HG03565 (cell line): Measurements from ENCODE around the gene SAA4.
"Not testable (repeated sequence)": the region's sequence is repeated elsewhere in the genome, so short reads cannot be mapped to it uniquely, and the experiment has no call there.

Source experiments
- ATAC-seq: cut with Tn5 transposase; IDR thresholded peaks from one replicate; pipeline ENCODE4 v1.9.1; 2021; ENCODE audit warnings: mild to moderate bottlenecking, moderate library complexity; ENCODE audit not compliant: unreplicated experiment

Gene SAA4, protein sequence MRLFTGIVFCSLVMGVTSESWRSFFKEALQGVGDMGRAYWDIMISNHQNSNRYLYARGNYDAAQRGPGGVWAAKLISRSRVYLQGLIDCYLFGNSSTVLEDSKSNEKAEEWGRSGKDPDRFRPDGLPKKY

DNA sequence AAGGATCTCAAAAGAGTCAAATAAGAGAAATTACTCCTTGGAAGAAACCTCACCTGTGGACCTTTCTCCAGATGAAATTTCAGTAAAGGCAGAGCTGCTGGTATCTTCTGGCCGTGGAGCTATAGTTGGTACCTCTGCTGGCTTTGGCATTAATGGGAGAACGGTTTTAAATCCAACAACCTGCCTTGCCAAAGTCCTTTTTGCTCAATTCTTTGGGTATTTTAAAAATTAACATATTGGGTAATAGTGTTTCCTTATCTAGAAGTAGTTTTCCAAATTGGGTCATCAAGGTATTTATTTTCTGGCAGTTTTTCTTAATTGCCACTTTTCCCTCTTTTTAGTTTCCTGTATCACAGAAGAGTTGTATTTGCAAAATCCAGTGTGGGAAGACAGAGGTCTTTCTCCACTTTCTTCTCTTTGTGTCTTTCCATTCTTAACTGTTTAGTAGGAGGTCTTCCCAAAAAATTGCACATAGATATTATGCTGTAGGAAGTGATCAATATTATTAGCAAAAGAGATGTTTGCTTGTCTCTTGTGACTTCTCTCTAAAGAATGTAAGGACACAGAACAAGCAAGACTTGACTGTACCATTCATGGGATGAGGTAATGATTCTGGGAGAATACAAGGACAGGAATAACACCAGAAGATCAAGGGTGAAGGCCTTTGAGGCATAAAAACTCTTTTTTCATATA, at the start of gene SAA4:
Gene SAA4 (minus strand): TSS at position 139 of the 693 bp plus-strand sequence. CDS start 876 bp downstream, outside the sequence.
- ATAC-seq = no peak

DNA sequence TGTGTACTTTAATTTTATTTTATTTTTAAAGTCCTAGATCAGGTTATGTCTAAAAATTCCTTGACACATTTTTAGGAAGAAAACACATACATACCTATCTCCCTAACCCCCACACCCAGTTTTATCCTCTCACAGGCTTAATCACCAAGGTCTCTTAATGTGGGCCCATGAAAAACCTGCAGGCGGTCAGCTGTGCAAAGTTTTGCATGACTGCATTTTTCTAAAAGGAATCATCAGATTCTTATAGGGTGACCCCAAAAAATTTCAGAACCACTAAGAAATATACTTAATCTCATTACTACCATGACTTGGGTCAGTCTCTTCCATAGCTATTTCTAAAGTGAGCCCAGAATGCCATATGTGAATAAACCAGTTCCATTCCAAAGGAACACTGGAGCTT, 49.2 kb upstream of the SAA4 start:
- no peak for ATAC-seq

DNA sequence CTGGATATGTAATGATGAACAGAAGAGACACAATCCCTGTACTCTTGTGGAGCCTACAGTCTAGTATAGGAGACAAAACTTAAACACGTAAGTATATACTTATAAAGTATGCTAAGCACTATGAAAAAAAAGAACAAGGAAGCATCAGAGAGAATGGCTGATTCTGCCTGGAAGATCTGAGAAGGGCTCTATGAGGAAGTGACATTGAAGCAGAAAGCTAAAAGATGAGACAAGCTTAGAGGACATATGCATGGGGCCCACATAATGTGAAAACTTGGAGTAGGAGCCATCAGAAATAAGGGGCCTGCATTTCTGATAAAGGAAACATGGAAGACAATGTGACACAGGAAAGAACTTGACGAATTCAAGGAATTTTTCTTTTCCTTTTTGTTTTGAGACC, 46.0 kb upstream of the SAA4 start:
- no peak for ATAC-seq

DNA sequence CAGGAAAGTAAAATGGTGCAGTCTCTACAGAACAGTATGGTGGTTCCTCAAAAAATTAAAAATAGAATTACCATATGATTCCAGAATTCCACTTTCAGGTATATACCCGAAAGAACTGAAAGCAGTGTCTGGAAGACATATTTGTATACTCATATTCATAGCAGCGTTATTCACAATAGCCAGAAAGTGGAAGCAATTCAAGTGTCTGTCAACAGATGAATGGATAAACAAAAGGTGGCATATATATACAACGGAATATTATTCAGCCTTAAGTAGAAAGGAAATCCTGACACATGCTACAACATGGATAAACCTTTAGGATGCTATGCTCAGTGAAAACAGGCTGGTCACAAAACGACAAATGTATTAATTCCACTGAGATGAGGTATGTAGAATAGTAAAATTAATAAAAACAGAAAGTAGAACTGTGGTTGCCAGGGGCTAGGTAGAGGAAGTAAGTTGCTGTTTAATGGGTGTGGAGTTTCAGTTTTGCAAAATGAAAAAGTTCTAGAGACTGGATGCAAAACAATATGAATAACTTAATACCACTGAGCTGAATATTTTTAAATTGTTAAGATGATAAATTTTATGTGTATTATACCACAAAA, 43.9 kb upstream of the SAA4 start:
- peak; percentile 80 for ATAC-seq

DNA sequence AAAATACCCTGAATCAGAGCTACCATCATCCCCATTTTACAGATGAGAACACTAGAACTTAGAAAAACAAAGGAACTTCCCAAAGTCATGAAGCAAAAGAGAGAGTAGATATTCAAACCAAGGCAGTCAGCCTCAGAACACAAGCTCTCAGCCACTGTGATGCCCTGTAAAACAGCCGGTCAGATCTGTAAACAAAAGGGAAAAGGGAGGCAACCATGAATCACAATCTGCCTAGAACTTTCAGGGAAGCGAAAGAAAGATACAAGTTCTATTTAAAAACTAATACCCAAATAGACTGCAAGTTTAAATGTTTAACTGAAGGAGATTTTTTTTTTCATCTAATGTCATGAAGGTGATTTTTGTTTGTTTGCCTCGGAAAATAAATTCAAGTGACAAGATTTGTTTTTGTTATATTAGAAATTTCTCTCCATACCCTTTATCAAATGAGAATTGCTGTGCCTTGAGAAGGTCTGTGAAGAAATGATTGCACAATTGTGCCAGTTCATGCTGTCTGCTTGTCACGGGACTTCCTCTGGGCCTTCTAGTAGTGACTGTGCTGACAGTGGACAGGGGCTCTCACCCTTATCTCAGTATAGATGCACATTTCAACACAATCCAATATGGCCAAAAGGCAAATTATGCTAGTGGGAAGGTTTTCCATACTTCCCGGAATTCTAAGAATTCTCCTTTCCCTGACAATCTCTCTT, 41.1 kb upstream of the SAA4 start:
- no peak for ATAC-seq

DNA sequence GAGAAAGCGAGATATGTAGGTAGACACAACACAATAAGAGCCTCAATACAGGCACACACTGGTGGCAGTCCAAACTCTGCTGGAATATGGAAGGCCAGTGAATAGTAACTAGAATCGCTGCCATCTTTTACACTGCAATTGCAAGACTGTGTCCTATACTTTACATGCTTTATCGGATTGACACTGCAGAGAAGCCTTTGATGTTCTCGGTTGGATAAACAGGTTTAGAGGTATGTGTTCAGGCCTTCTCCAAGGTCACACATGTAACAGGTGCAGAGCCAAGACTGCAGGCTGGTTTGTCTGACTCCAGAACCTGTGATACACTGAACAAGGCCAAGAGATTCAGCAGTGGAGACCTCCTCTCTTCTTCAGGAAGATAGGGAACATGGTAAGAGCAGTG, 34.6 kb upstream of the SAA4 start:
- ATAC-seq = no peak

DNA sequence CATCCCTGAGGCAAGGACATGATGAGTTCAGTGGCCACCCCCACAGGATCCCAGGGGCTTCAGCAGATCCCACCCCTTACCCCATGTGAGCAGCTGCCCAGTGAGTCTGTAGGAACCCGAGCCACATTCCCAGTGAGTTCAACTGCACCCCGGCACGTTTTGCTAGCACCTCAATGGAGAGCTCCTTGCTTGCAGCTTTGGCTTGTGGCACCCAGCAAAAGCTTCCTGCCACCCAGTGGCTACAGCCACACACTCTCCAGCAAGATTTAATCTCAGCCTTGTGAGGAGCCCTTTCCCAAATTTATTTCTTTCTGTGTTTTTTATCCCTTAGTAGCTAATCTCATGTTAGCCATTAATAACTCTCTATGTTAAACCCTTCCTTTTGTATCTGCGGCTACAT, 33.5 kb upstream of the SAA4 start:
- ATAC-seq = no peak

DNA sequence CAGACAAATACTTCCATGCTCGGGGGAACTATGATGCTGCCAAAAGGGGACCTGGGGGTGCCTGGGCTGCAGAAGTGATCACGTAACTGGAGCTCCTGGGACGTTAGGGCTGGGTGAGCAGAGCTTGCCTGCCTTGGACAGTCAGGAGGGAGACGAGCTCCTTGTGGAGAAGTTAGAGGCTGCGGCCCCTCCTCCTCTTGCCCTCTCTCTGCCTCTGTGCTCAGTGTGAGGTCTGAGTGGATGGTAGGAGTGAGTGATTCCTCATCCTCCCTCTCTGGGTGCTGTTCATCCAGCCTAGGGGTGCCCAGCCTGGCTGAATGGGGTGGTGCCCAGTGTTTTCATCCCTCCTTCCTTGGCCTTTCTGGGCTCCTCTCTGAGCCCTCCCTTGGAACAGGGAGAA, 32.6 kb upstream of the SAA4 start:
- not testable (repeated sequence) for ATAC-seq

DNA sequence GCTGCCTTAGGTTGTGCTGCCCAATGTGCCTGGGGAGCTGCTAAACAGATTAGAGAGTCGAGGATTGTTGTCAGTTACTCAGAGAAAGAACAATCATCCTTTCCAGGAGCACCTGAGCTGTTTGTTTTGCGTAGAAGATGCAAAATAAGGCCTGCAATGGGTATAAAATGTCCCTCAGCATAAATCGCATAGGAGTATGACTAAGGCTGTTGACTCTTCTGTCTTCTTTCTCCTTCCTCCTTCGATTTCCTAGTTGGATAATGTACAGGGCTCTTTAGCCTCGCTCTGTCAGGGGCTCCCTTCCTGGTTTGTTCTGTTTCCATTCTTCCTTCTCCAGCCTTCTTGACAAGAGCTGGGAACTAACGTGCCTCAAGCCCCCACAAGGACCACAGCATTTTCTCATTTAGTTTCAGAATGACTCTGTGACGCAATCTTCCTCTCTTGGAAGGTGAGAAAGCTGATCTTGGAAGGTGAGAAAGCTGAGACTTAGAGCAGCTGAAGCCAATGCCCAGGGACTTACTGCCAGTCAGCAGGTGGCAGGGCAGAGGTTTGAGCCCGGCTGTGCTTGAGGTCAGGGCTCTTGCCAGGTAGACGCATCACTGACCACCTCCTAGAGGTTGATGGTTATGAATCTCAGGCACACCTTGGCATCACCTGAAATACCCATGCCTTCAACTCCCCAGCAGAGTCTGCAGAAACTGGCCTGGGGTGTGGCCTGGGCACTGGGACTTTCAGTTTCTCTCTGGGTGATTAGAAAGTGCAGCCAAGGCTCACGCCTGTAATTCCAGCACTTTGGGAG, 30.9 kb upstream of the SAA4 start:
- ATAC-seq = not testable (repeated sequence)

DNA sequence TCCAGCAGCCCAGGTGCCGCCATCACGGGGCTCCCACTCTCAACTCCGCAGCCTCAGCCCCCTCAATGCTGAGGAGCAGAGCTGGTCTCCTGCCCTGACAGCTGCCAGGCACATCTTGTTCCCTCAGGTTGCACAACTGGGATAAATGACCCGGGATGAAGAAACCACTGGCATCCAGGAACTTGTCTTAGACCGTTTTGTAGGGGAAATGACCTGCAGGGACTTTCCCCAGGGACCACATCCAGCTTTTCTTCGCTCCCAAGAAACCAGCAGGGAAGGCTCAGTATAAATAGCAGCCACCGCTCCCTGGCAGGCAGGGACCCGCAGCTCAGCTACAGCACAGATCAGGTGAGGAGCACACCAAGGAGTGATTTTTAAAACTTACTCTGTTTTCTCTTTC, 29.3 kb upstream of the SAA4 start, which contains the start of gene SAA1:
Gene SAA1 (plus strand): TSS at position 316 of the 400 bp plus-strand sequence. CDS start 624 bp downstream, outside the sequence.
- no peak for ATAC-seq

DNA sequence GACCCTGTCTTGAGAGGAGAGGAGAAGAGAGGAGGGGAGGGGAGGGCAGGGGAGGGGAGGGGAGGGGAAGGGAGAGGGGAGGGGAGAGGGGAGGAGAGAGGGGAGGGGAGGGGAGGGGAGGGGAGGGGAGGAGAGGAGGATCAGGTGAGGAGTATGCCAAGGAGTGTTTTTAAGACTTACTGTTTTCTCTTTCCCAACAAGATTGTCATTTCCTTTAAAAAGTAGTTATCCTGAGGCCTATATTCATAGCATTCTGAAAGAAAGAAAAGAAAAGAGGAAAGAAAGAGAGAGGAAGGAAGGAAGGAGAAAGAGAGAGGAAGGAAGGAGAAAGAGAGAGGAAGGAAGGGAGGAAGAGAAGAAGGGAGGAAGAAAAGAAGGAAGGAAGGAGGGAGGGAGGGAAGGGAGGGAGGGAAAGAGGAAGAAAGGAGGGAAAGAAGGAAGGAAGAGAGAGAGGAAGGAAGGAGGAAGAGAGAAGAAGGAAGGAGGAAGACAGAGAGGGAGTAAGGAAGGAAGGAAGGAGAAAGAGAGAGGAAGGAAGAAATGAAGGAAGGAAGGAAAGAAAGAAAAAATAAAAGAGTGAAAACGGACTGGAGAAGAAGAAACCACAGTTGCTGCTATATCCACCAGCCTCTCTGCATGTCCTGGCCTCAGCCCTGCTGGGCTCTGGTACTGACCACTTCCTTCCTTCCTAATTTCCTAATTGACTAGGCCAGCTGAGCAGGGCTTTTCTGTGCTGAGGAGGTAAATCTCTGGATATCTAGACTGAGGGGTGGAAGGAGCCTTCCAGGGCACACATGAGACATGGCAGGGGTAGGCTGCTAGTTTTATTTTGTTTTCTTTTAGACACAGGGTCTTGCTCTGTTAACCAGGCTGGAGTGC, 28.3 kb upstream of the SAA4 start:
- no peak for ATAC-seq

DNA sequence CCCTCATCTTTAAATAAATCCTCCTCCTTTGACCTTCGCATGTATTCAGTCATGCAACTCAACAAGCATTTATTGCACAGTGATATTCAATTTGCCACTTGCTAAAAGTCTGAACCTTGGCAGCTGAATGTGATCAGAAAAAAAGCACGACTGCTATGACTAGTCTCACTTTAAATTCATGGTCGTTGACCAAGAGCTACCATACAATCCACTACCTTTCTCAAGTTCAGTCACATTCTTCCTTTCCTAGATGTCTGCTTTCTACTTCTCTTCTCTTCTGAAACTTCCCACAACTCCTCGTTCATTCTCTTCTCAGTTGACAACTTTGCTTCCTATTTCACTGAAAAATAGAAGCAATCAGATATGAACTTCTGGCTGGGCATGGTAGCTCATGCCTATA, 27.4 kb upstream of the SAA4 start:
- peak; percentile 44 for ATAC-seq

DNA sequence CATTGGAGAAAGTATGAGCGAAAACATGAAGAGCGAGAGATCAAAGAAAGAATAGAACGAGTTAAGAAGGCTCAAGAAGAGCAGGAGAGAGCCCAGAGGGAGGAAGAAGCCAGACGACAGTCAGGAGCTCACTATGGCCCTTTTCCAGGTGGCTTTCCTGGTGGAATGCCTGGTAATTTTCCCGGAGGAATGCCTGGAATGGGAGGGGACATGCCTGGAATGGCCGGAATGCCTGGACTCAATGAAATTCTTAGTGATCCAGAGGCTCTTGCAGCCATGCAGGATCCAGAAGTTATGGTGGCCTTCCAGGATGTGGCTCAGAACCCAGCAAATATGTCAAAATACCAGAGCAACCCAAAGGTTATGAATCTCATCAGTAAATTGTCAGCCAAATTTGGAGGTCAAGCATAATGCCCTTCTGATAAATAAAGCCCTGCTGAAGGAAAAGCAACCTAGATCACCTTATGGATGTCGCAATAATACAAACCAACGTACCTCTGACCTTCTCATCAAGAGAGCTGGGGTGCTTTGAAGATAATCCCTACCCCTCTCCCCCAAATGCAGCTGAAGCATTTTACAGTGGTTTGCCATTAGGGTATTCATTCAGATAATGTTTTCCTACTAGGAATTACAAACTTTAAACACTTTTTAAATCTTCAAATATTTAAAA, 26.2 kb upstream of the SAA4 start:
- not testable (repeated sequence) for ATAC-seq

DNA sequence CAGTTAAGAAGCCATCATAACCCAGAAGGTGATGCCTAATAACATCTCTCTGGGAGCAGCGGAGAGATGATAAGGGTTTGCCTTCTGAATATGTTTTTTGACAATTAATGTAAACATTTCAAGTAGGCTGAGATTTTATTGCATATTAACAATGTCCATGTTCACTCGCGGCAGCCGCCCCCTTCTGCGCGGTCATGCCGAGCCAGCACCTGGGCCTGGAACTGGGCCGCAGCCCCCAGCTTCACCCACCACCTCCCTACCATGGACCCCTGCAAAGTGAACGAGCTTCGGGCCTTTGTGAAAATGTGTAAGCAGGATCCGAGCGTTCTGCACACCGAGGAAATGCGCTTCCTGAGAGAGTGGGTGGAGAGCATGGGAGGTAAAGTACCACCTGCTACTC, 25.1 kb upstream of the SAA4 start:
- ATAC-seq = no peak

DNA sequence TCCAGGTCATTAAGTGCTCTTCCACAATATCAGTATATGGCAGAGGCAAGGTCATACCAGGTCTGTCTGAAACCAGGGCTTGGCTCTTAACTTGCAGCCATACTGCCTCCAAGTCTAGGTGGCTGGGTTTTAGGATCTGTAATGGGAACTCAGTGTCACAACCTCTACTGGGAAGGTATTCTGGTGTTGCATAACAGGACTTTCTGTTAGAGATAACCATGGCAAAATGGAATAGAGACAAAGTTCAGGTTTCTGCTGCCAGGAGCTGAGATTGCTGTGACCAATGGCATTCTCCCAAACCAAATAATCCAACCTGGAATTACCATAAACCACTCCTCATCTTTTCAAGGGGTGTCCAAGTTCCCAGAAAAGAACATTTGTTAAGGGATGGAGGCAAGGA, 22.7 kb upstream of the SAA4 start:
- no peak for ATAC-seq

DNA sequence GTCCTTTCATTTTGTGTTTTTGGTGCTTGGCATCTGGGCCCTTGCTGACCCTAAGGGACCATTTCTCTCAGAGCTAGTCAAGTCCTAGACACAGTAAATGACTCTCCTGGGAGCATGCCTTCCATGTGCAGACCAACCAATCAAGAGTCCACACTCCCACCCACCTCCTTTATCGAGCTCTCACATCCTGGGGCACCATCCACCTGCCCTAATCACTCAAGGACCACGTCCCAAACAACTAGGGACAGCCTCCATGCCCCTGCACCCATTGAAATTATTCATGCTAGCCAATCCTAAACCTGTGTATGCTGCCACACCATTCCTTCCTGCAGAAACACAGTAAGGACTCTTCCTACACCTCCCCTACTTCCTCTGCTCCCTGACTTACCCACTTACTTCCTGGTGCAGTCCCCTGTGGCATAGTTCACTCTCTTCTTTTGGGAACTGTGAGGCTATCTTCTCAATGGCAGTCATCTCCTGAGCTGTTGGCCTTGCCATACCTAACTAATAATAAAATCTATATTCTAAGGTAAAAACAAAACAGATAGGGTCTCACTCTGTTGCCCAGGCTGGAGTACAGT, 18.3 kb upstream of the SAA4 start:
- no peak for ATAC-seq

DNA sequence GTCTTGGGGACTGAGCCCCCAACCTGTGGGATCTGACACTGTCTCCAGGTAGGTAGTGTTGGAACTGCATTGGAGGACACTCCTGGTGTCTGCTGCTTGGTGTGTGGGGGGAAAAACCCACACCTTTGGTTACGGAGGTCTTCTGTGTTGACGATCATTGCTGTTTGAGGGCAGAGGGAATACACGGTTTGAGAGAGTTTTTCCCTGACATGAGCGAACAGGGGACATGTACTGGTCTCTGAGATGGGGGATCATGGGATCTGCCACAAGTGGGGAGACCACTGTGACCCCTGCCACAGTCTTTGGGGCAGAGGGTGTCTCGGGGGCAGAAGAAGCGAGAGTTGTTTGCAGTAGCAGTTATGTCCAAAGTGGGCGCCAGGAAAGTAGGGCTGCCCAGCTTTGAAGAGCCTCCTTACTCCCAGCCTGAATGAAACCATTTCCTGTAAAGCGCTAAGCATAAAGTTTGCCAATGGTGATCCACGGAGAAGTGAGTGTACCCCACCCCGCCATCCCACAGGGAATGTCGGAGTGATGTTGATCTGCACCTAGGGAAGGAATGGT, 17.3 kb upstream of the SAA4 start:
- no peak for ATAC-seq

DNA sequence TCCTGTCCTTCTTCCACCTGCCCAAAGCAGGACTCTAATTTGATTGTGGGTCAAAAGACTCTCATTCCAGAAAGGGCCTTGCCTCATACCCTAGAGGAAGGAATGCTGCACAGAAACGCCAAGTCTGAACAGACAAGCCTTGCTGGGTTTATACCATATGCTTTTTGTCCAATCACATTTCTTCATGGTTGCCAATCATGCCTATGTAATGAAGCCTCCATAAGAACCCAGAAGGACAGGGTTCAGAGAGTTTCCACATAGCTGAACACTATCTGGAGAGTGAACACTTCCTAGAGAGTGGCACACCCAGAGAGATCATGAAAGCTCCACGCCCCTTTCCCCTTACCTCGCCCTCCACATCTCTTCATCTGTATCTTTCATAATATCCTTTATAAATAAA, 16.6 kb upstream of the SAA4 start:
- ATAC-seq = no peak

DNA sequence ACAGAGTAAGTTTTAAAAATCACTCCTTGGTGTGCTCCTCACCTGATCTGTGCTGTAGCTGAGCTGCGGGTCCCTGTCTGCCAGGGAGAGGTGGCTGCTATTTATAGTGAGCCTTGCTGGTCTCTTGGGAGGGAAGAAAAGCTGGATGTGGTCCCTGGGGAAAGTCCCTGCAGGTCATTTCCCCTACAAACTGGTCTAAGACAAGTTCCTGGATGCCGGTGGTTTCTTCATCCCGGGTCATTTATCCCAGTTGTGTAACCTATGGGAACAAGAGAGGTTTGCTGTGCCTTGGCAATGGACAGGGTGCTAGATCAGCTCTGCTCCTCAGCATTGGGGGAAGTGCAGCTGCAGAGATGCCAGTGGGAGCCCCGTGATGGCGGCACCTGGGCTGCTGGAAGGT, 12.0 kb upstream of the SAA4 start, which contains the start of gene SAA2:
Gene SAA2 (minus strand): TSS at position 108 of the 400 bp plus-strand sequence. CDS start 657 bp downstream, outside the sequence.
- no peak for ATAC-seq
